Adrenal gland (tissue), 5 donors: ENCODE data around the gene NAA10.

Experiments
- CTCF ChIP-seq, 6 experiments: fragments of 450-650 bp in 4 of 6; fragments of 200-600 bp in 2 of 6; sonication (generic) in 1 of 6; IDR thresholded peaks; 1 replicate in 5 of 6; 2 replicates in 1 of 6; pipeline versions ENCODE4 v1.5.1 to v1.8.0; 2016 to 2021; ENCODE audit warnings: antibody characterized with exemption in 6 of 6, mild to moderate bottlenecking in 2 of 6, moderate library complexity in 1 of 6
- POLR2A ChIP-seq, 2 donors: fragments of 450-650 bp; IDR thresholded peaks; one replicate each; pipeline ENCODE4 v1.6.1; 2017; ENCODE audit warnings: antibody characterized with exemption in 2 of 2, mild to moderate bottlenecking in 2 of 2, moderate library complexity in 1 of 2
- donor health status: DM: no; HTN: no; CAD: no.

- TF ChIP-seq POLR2A (IDR thresholded peaks at IDR 0.05) (peak in 1 of 2 donors; percentile 30), CTCF (IDR thresholded peaks at IDR 0.05) (no peak)
Observed at GRCh38 chrX:153966283-153966688, 31.4 kb upstream of the NAA10 start.
